Tibial nerve (tissue), 3 donors: ENCODE measurements around the gene DYRK2.
"Not testable (repeated sequence)": the region's sequence is repeated elsewhere in the genome, so short reads cannot be mapped to it uniquely, and the experiment has no call there.

ENCODE experiments used
- CTCF ChIP-seq, 5 experiments: fragments of 200-600 bp in 3 of 5; fragments of 450-650 bp in 2 of 5; sonication (generic) in 3 of 5; IDR thresholded peaks; one replicate each; pipeline ENCODE4 v1.5.1; 2016 to 2019; ENCODE audit warnings: antibody characterized with exemption in 5 of 5, mild to moderate bottlenecking in 3 of 5, moderate library complexity in 2 of 5
- POLR2A ChIP-seq, 2 donors: fragments of 450-650 bp; IDR thresholded peaks; one replicate each; pipeline ENCODE4 v1.6.1; 2017; ENCODE audit warnings: antibody characterized with exemption in 2 of 2, mild to moderate bottlenecking in 2 of 2, moderate library complexity in 2 of 2

- TF ChIP-seq CTCF, POLR2A (IDR thresholded peaks at IDR 0.05): not testable (repeated sequence)
These were observed 25.0 kb downstream of the DYRK2 start for GRCh38 chr12:67673509-67673908.
